ENCODE data around the gene EIF3A. TPM values are rescaled to one million over a fixed set of nuclear protein-coding genes. Genes with fewer than 3 reads are reported as not detected.

Gene EIF3A
- total and polyA plus RNA-seq, 12 donors: 26.0 to 197 (median 93.3) TPM

GRCh38 chr10:119022846-119023552 is 57.6 kb downstream of the EIF3A start:
- intact Hi-C loops (cut with DNase I): loop anchor here in 1 of 2 donors (10.0 kb wide), 1 partner anchor 458 kb away; no protein-coding TSS in a partner anchor

GRCh38 chr10:119020627-119020946 is 60.0 kb downstream of the EIF3A start:
- intact Hi-C loops (cut with DNase I): loop anchor here in 1 of 2 donors (10.0 kb wide), 1 partner anchor 456 kb away; no protein-coding TSS in a partner anchor
- Histone ChIP-seq H3K4me1 (replicated peaks in 1 of 2) (peaks cover 0 to 6% of the 10 kb centered on the region in 2 donors), H3K27ac (peak overlapping the region in 1 of 5 donors; percentile 16), H3K36me3 (replicated peaks in 1 of 2) (no peaks in the 10 kb centered on the region), H3K4me3 (no peak overlapping the region), H3K27me3 (no peaks in the 10 kb centered on the region), H3K9me3 (replicated peaks in 1 of 3) (no peaks in the 10 kb centered on the region)
- peak in 6 of 7 donors; percentile 62 to 90 (median 72) for DNase-seq
- WGBS, 4 donors: 8 to 36% (median 21%) methylated on average over 2 of the region's 2 CpGs
- TF ChIP-seq CTCF (IDR thresholded peaks at IDR 0.05) (no peak), POLR2A (IDR thresholded peaks at IDR 0.05) (peak in 1 of 2 donors; percentile 14)

More at GRCh38 chr10:119022846-119023552, 57.6 kb downstream of the EIF3A start:
- Histone ChIP-seq H3K9me3 (replicated peaks in 1 of 3) (no peaks in the 10 kb centered on the region), H3K36me3 (replicated peaks in 1 of 2) (no peaks in the 10 kb centered on the region), H3K27me3 (no peaks in the 10 kb centered on the region), H3K4me3 (no peak overlapping the region), H3K27ac (peak overlapping the region in 1 of 5 donors; percentile 41), H3K4me1 (replicated peaks in 1 of 2) (peaks cover 0 to 6% of the 10 kb centered on the region in 2 donors)
- WGBS, 4 donors: 43 to 64% (median 62%) methylated on average over 6 to 8 of the region's 8 CpGs
- TF ChIP-seq POLR2A (IDR thresholded peaks at IDR 0.05): no peak
- no peak for TF ChIP-seq CTCF (IDR thresholded peaks at IDR 0.05)
- DNase-seq: peak in 2 of 7 donors; percentile 13 to 69

- H3K9me3 ChIP-seq (replicated peaks in 1 of 3): no peaks in the 10 kb centered on the region
- 45 to 46% (median 45%) methylated on average over 4 of the region's 4 CpGs for WGBS, 4 donors
- no peak for TF ChIP-seq CTCF (IDR thresholded peaks at IDR 0.05)
- no peak for TF ChIP-seq POLR2A (IDR thresholded peaks at IDR 0.05)
- intact Hi-C loops (cut with DNase I): no loop called here
- no peak for DNase-seq
- H3K27me3 ChIP-seq: no peaks in the 10 kb centered on the region
- H3K4me1 ChIP-seq (replicated peaks in 1 of 2): peaks cover 0 to 12% of the 10 kb centered on the region in 2 donors
- H3K36me3 ChIP-seq (replicated peaks in 1 of 2): no peaks in the 10 kb centered on the region
- H3K4me3 ChIP-seq: no peak overlapping the region
- H3K27ac ChIP-seq: peak overlapping the region in 2 of 5 donors; percentile 10 to 61
Measured at GRCh38 chr10:119007211-119007574, 73.4 kb downstream of the EIF3A start.

- Histone ChIP-seq H3K4me3 (no peak overlapping the region), H3K9me3 (replicated peaks in 1 of 3) (no peaks in the 10 kb centered on the region), H3K27me3 (no peaks in the 10 kb centered on the region), H3K36me3 (replicated peaks in 1 of 2) (no peaks in the 10 kb centered on the region), H3K4me1 (replicated peaks in 1 of 2) (peaks cover 0 to 12% of the 10 kb centered on the region in 2 donors), H3K27ac (peak overlapping the region in 4 of 5 donors; percentile 0 to 76 (median 72))
- peak; percentile 73 to 95 (median 91) for DNase-seq
- TF ChIP-seq POLR2A (IDR thresholded peaks at IDR 0.05): no peak
- TF ChIP-seq CTCF (IDR thresholded peaks at IDR 0.05): peak in 2 of 6 experiments; percentile 23 to 24
- intact Hi-C loops (cut with DNase I): no loop called here
- WGBS, 4 donors: 32 to 41% (median 33%) methylated on average over 8 to 9 of the region's 9 CpGs
Measured at GRCh38 chr10:119006451-119007210, 74.0 kb downstream of the EIF3A start.
